HUES6 (cell line): ENCODE data around the gene SLC25A15.
"Not testable (repeated sequence)": the region's sequence is repeated elsewhere in the genome, so short reads cannot be mapped to it uniquely, and the experiment has no call there.

Source experiments
- H3K27ac ChIP-seq: 2 replicates; pipeline ENCODE4 v1.7.0; 2013; ENCODE audit warnings: low read depth, mild to moderate bottlenecking, low read length, inconsistent platforms
- H3K27me3 ChIP-seq: 2 replicates; pipeline ENCODE4 v1.6.1; 2013; ENCODE audit warnings: low read length; ENCODE audit not compliant: control insufficient read depth, insufficient read depth
- H3K36me3 ChIP-seq: 2 replicates; pipeline ENCODE4 v1.6.1; 2013; ENCODE audit warnings: low read length; ENCODE audit not compliant: control insufficient read depth, insufficient read depth
- H3K4me1 ChIP-seq: 2 replicates; pipeline ENCODE4 v1.6.1; 2013; ENCODE audit warnings: low read length; ENCODE audit not compliant: control insufficient read depth, insufficient read depth
- H3K4me3 ChIP-seq: 2 replicates; pipeline ENCODE4 v1.5.1; 2013; ENCODE audit warnings: low read depth, low read length
- H3K9ac ChIP-seq: one replicate; pipeline ENCODE4 v1.6.1; 2013; ENCODE audit warnings: mild to moderate bottlenecking, low read length
- H3K9me3 ChIP-seq: 2 replicates; pipeline ENCODE4 v1.6.1; 2013; ENCODE audit warnings: low read depth, low read length; ENCODE audit not compliant: control insufficient read depth, insufficient read depth

The SLC25A15 gene

GRCh38 chr13:40813667-40814454 is 24.4 kb downstream of the SLC25A15 start:
- 0 out of 2 replicates have a peak, but pooled peaks cover 4% of the 10 kb centered on the region for H3K9me3 ChIP-seq
- H3K4me3 ChIP-seq = no peak overlapping the region
- H3K36me3 ChIP-seq = peaks cover 31% of the 10 kb centered on the region
- no peak overlapping the region for H3K27ac ChIP-seq
- no peaks in the 10 kb centered on the region for H3K27me3 ChIP-seq
- no peak overlapping the region for H3K9ac ChIP-seq
- H3K4me1 ChIP-seq = no peaks in the 10 kb centered on the region

GRCh38 chr13:40814803-40815202 is 25.4 kb downstream of the SLC25A15 start:
- no peak overlapping the region for H3K4me3 ChIP-seq
- no peaks in the 10 kb centered on the region for H3K4me1 ChIP-seq
- 0 out of 2 replicates have a peak, but pooled peaks cover 4% of the 10 kb centered on the region for H3K9me3 ChIP-seq
- H3K36me3 ChIP-seq = peaks cover 22% of the 10 kb centered on the region
- H3K27me3 ChIP-seq = no peaks in the 10 kb centered on the region
- no peak overlapping the region for H3K9ac ChIP-seq
- H3K27ac ChIP-seq = no peak overlapping the region

DNA sequence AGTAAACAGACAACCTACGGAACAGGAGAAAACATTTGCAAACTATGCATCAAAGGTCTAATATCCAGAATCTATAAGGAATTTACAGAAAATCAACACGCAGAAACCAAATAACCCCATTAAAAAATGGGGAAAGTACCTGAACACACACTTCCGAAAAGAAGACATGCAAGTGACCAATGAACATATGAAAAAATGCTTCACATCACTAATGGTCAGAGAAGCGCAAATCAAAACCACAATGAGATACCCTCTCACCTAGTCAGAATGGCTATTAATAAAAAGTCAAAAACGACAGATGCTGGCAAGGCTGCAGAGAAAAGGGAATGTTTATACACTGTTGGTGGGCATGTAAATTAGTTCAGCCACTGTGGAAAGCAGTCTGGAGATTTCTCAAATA is 29.5 kb downstream of the SLC25A15 start:
- H3K27ac ChIP-seq = no peak overlapping the region
- H3K4me1 ChIP-seq = no peaks in the 10 kb centered on the region
- H3K27me3 ChIP-seq = no peaks in the 10 kb centered on the region
- no peak overlapping the region for H3K9ac ChIP-seq
- H3K9me3 ChIP-seq = 0 out of 2 replicates have a peak, but pooled peaks cover 4% of the 10 kb centered on the region
- H3K36me3 ChIP-seq = no peaks in the 10 kb centered on the region
- no peak overlapping the region for H3K4me3 ChIP-seq

DNA sequence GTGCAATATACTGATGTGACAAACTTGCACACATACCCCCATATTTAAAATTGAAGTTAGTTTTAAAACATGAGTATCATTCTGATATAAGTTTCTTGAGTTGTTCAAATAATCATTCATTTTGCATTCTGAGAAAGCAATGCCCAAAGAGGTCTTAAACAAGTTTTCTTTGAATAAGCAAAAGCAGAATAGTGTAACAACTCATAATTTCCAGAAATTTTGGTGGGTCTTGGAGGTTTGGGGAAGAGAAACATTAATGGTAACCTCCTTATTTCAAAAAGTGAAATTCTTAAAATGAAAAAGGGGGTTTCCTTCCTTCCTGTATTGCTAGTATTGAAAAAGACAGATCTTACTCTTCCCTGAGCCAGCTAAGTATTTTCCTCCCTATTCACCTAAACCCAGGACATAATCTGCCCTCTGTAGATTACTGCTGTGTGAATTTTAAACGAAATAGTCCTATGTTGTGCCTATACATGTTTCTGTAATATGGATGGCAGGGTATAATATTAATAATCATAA is 30.4 kb downstream of the SLC25A15 start:
- no peak overlapping the region for H3K27ac ChIP-seq

GRCh38 chr13:40839725-40840124 is 50.3 kb downstream of the SLC25A15 start:
- not testable (repeated sequence) for H3K27ac ChIP-seq, H3K9me3 ChIP-seq, H3K36me3 ChIP-seq, H3K4me3 ChIP-seq, H3K27me3 ChIP-seq, H3K4me1 ChIP-seq, H3K9ac ChIP-seq

More for the DNA sequence above, 30.4 kb downstream of the SLC25A15 start:
- no peak overlapping the region for H3K9ac ChIP-seq
- no peaks in the 10 kb centered on the region for H3K4me1 ChIP-seq
- H3K27me3 ChIP-seq = no peaks in the 10 kb centered on the region
- H3K36me3 ChIP-seq = no peaks in the 10 kb centered on the region
- no peak overlapping the region for H3K4me3 ChIP-seq
- 0 out of 2 replicates have a peak, but pooled peaks cover 4% of the 10 kb centered on the region for H3K9me3 ChIP-seq

GRCh38 chr13:40840955-40841354 is 51.5 kb downstream of the SLC25A15 start:
- not testable (repeated sequence) for H3K27ac ChIP-seq, H3K36me3 ChIP-seq, H3K9ac ChIP-seq, H3K27me3 ChIP-seq, H3K4me3 ChIP-seq, H3K9me3 ChIP-seq, H3K4me1 ChIP-seq
